PC-9 (cell line): ENCODE results near the gene PDK2. TPM values are rescaled to one million over a fixed set of nuclear protein-coding genes. Genes with fewer than 3 reads are reported as not detected.

Experiments
- BruUV-seq: library from RNA; stranded (reverse); fragments of 400-500 nt; replicated peaks from 2 replicates; lab custom pipeline; 2021; lab: Mats Ljungman, UMichigan
- CTCF ChIA-PET: fragments of 300-600 bp; sonication (Branson Sonifier 250); formaldehyde crosslinking; loops from one replicate; lab custom pipeline; 2022; ENCODE audit warnings: antibody characterized with exemption; lab: Charles Lee
- POLR2A ChIA-PET: fragments of 300-600 bp; sonication (Branson Sonifier 250); formaldehyde crosslinking; loops from one replicate; lab custom pipeline; 2022; ENCODE audit warnings: antibody characterized with exemption; ENCODE audit not compliant: unreplicated experiment; lab: Charles Lee
- DNase-seq, 2 experiments: peaks; one replicate each; pipeline versions ENCODE4 v3.0.0 to v3.0.0-alpha.2; 2015 to 2022; ENCODE audit warnings: mixed read lengths in 1 of 2
- H2AFZ ChIP-seq: fragments of 200-600 bp; sonication (generic); 2 replicates; pipeline ENCODE4 v1.8.1; 2017; ENCODE audit warnings: antibody characterized with exemption
- H3F3A ChIP-seq: fragments of 200-600 bp; sonication (generic); 2 replicates; pipeline ENCODE4 v1.8.1; 2017; ENCODE audit warnings: antibody characterized with exemption, mild to moderate bottlenecking, low read depth; ENCODE audit not compliant: insufficient read depth
- H3K27ac ChIP-seq: fragments of 200-600 bp; sonication (generic); 2 replicates; pipeline ENCODE4 v1.6.1; 2016; ENCODE audit warnings: mixed run types
- H3K27me3 ChIP-seq: fragments of 200-600 bp; sonication (generic); 2 replicates; pipeline ENCODE4 v1.6.1; 2016; ENCODE audit warnings: low read depth, mixed run types; ENCODE audit not compliant: insufficient read depth
- H3K36me3 ChIP-seq: fragments of 200-600 bp; sonication (generic); 2 replicates; pipeline ENCODE4 v1.6.1; 2016; ENCODE audit warnings: low read depth, mixed run types
- H3K4me1 ChIP-seq: fragments of 200-600 bp; sonication (generic); replicated peaks from 2 replicates; pipeline ENCODE4 v1.6.1; 2016; ENCODE audit warnings: mixed run types; ENCODE audit not compliant: insufficient read depth
- H3K4me2 ChIP-seq: fragments of 200-600 bp; sonication (generic); 2 replicates; pipeline ENCODE4 v1.6.1; 2017; ENCODE audit warnings: mixed run types
- H3K4me3 ChIP-seq: fragments of 200-600 bp; sonication (generic); 2 replicates; pipeline ENCODE4 v1.6.1; 2016; ENCODE audit warnings: mixed run types
- H3K79me2 ChIP-seq: fragments of 200-600 bp; sonication (generic); 2 replicates; pipeline ENCODE4 v1.6.1; 2017; ENCODE audit warnings: low read depth, mixed run types
- H3K9me2 ChIP-seq: fragments of 200-600 bp; sonication (generic); 2 replicates; pipeline ENCODE4 v1.8.1; 2017; ENCODE audit warnings: mild to moderate bottlenecking; ENCODE audit not compliant: insufficient read depth
- H3K9me3 ChIP-seq: fragments of 200-600 bp; sonication (generic); 2 replicates; pipeline ENCODE4 v1.8.1; 2016; ENCODE audit warnings: low read depth; ENCODE audit not compliant: insufficient read depth
- H4K20me1 ChIP-seq: fragments of 200-600 bp; sonication (generic); 2 replicates; pipeline ENCODE4 v1.8.1; 2017; ENCODE audit not compliant: insufficient read depth
- CTCF ChIP-seq: fragments of 200-600 bp; sonication (generic); conservative IDR thresholded peaks from 2 replicates; pipeline ENCODE4 v1.6.1; 2017; ENCODE audit warnings: mixed run types, antibody characterized with exemption, mild to moderate bottlenecking, moderate library complexity
- EZH2 ChIP-seq: fragments of 200-600 bp; sonication (generic); IDR thresholded peaks from 2 replicates; pipeline ENCODE4 v1.8.0; 2017; ENCODE audit warnings: antibody characterized with exemption, low read depth
- intact Hi-C: fragments of 100-400 bp; cut with micrococcal nuclease; formaldehyde crosslinking; loops from one replicate; pipeline ENCODE4 v1.10.0; 2022; ENCODE audit not compliant: unreplicated experiment
- total RNA-seq: library from RNA; stranded (reverse); gene quantifications from 2 replicates; pipeline ENCODE4 v1.2.3, GENCODE V29; 2021

The PDK2 gene
- total RNA-seq, 1 experiment from 2014 or later: 58.7 TPM

- Histone ChIP-seq H3K9me2 (no peaks in the 10 kb centered on the region), H3K4me1 (peaks cover 9% of the 10 kb centered on the region; the same call in 1 of the 2 replicates), H4K20me1 (no peaks in the 10 kb centered on the region; the same call in 1 of the 2 replicates), H3K4me3 (no peak overlapping the region), H3K79me2 (no peaks in the 10 kb centered on the region), H3K9me3 (no peaks in the 10 kb centered on the region), H3K4me2 (no peak overlapping the region), H3F3A (peaks cover 20% of the 10 kb centered on the region; the same call in 1 of the 2 replicates), H3K36me3 (peaks cover 7% of the 10 kb centered on the region), H3K27ac (no peak overlapping the region), H3K27me3 (peaks cover 12% of the 10 kb centered on the region), H2AFZ (no peak overlapping the region)
- CTCF ChIA-PET: no interaction called here
- intact Hi-C loops: no loop called here
- no peak for DNase-seq
- BruUV-seq: no TSS peak
- TF ChIP-seq EZH2 (no peak), CTCF (no peak)
- POLR2A ChIA-PET: no interaction called here
Observed at GRCh38 chr17:50133769-50134099, 38.6 kb downstream of the PDK2 start.

- Histone ChIP-seq H2AFZ (no peak overlapping the region), H3K9me2 (no peaks in the 10 kb centered on the region), H4K20me1 (peaks cover 3% of the 10 kb centered on the region; the same call in 1 of the 2 replicates), H3K4me1 (peaks cover 9% of the 10 kb centered on the region; the same call in 1 of the 2 replicates), H3K4me2 (no peak overlapping the region), H3K36me3 (peaks cover 15% of the 10 kb centered on the region), H3K27me3 (peaks cover 6% of the 10 kb centered on the region), H3F3A (peaks cover 20% of the 10 kb centered on the region; the same call in 1 of the 2 replicates), H3K27ac (no peak overlapping the region), H3K79me2 (no peaks in the 10 kb centered on the region), H3K4me3 (no peak overlapping the region), H3K9me3 (no peaks in the 10 kb centered on the region)
- DNase-seq: no peak
- BruUV-seq: TSS peak; percentile 10
- intact Hi-C loops: no loop called here
- ChIA-PET POLR2A (no interaction called here), CTCF (interaction anchor here (0.6 kb wide), 1 partner anchor 11 kb away, joined by 3 read pairs; no protein-coding TSS in a partner anchor)
- no peak; the same call in 1 of the 2 replicates for TF ChIP-seq CTCF
- no peak for TF ChIP-seq EZH2
Observed at GRCh38 chr17:50134206-50135110, 39.3 kb downstream of the PDK2 start.

GRCh38 chr17:50135316-50136095 is 40.4 kb downstream of the PDK2 start:
- H3K4me3 ChIP-seq: no peak overlapping the region
- H3K9me3 ChIP-seq: no peaks in the 10 kb centered on the region
- TF ChIP-seq CTCF (no peak), EZH2 (no peak)
- no TSS peak for BruUV-seq
- peak in 1 of 2 experiments; percentile 29 for DNase-seq
- H3K4me1 ChIP-seq: peaks cover 9% of the 10 kb centered on the region; the same call in 1 of the 2 replicates
- H3K9me2 ChIP-seq: no peaks in the 10 kb centered on the region
- H3K27ac ChIP-seq: no peak overlapping the region
- no peak overlapping the region for H3K4me2 ChIP-seq
- H3K27me3 ChIP-seq: no peaks in the 10 kb centered on the region
- intact Hi-C loops: no loop called here
- CTCF ChIA-PET: no interaction called here
- H2AFZ ChIP-seq: no peak overlapping the region
- POLR2A ChIA-PET: interaction anchor here (0.8 kb wide), 1 partner anchor 11 kb away, joined by 4 read pairs; no protein-coding TSS in a partner anchor
- peaks cover 17% of the 10 kb centered on the region for H3K36me3 ChIP-seq
- no peaks in the 10 kb centered on the region for H3K79me2 ChIP-seq
- peaks cover 20% of the 10 kb centered on the region; the same call in 1 of the 2 replicates for H3F3A ChIP-seq
- peaks cover 10% of the 10 kb centered on the region; the same call in 1 of the 2 replicates for H4K20me1 ChIP-seq
